ENCODE measurements around the gene FAM131C.

DNA sequence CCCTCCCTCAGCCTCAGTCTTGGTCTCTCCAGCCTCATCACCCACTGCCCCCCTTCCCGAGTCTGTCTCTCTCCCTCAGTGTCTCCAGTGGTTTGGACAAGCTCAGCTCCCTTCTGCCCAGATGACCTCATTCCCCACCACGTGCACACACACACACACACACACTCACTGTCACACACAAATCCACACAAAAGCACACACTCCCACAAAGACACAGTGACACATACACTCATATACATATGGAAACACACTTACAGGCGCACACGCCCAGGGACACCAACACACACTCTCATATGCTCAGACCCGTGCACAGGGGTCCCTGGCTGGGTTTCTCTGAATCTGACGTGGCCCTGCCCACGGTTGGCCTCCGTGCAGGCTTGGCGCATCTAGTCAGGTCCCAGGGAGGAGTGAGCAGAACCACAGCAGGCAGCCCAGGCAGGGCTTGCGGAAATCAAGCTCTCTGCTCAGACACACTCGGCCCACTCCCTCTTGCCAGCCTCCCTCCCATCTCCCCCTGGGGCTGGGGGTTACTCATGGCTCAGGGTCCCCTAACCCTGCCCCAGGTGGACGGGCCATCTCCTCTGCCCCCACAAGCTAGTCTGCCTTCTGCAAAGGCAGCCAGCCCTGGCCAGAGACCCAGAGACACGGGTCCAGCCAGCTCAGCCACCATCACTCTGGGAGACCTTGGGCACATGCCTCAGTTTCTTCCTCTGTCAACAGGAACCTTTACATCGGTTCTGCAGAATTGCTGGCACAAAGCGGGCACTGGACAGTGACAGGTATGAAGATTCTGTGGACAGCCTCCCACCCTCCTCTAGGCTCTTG is 38.5 kb upstream of the FAM131C start:
- TF ChIP-seq POLR2AphosphoS5 (IDR thresholded peaks at IDR 0.05; ENCODE audit: low read depth, low read length) (no peak), TAF1 (IDR thresholded peaks at IDR 0.05; ENCODE audit: borderline replicate concordance, insufficient read depth, low read length) (no peak), SIN3A (IDR thresholded peaks at IDR 0.05; ENCODE audit: borderline replicate concordance, insufficient read depth, low read length) (no peak), FOXP2 (optimal IDR thresholded peaks at IDR 0.05; ENCODE audit: borderline replicate concordance, extremely low read depth, extremely low read length, insufficient read depth) (no peak)
- TF ChIP-seq, protein P1, sequence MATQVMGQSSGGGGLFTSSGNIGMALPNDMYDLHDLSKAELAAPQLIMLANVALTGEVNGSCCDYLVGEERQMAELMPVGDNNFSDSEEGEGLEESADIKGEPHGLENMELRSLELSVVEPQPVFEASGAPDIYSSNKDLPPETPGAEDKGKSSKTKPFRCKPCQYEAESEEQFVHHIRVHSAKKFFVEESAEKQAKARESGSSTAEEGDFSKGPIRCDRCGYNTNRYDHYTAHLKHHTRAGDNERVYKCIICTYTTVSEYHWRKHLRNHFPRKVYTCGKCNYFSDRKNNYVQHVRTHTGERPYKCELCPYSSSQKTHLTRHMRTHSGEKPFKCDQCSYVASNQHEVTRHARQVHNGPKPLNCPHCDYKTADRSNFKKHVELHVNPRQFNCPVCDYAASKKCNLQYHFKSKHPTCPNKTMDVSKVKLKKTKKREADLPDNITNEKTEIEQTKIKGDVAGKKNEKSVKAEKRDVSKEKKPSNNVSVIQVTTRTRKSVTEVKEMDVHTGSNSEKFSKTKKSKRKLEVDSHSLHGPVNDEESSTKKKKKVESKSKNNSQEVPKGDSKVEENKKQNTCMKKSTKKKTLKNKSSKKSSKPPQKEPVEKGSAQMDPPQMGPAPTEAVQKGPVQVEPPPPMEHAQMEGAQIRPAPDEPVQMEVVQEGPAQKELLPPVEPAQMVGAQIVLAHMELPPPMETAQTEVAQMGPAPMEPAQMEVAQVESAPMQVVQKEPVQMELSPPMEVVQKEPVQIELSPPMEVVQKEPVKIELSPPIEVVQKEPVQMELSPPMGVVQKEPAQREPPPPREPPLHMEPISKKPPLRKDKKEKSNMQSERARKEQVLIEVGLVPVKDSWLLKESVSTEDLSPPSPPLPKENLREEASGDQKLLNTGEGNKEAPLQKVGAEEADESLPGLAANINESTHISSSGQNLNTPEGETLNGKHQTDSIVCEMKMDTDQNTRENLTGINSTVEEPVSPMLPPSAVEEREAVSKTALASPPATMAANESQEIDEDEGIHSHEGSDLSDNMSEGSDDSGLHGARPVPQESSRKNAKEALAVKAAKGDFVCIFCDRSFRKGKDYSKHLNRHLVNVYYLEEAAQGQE (IDR thresholded peaks at IDR 0.05; ENCODE audit: insufficient read depth in 1 of 2, low read depth in 2 of 2, low read length in 2 of 2): no peak
